IPS-20b (cell line): ENCODE measurements around the gene AFG1L.
"Not testable (repeated sequence)": the region's sequence is repeated elsewhere in the genome, so short reads cannot be mapped to it uniquely, and the experiment has no call there.

Experiments used
- H3K27ac ChIP-seq: one replicate; pipeline ENCODE4 v1.5.1; 2013; ENCODE audit warnings: low read length
- H3K27me3 ChIP-seq: 2 replicates; pipeline ENCODE4 v1.6.1; 2013; ENCODE audit warnings: mild to moderate bottlenecking, low read length, inconsistent platforms; ENCODE audit not compliant: insufficient read depth
- H3K36me3 ChIP-seq: 2 replicates; pipeline ENCODE4 v1.6.1; 2013; ENCODE audit warnings: low read depth, mild to moderate bottlenecking, inconsistent platforms, low read length, moderate library complexity; ENCODE audit not compliant: insufficient read depth
- H3K4me1 ChIP-seq: 2 replicates; pipeline ENCODE4 v1.6.1; 2013; ENCODE audit warnings: mild to moderate bottlenecking, control low read depth, inconsistent platforms, low read length, moderate library complexity; ENCODE audit not compliant: insufficient read depth
- H3K4me3 ChIP-seq: 2 replicates; pipeline ENCODE4 v1.5.1; 2013; ENCODE audit warnings: mild to moderate bottlenecking, low read length, inconsistent platforms
- H3K9ac ChIP-seq: 2 replicates; pipeline ENCODE4 v1.6.1; 2013; ENCODE audit warnings: low read depth, mild to moderate bottlenecking, inconsistent platforms, low read length, moderate library complexity
- H3K9me3 ChIP-seq: 2 replicates; pipeline ENCODE4 v1.6.1; 2013; ENCODE audit warnings: mild to moderate bottlenecking, low read depth, low read length, inconsistent platforms; ENCODE audit not compliant: insufficient read depth

AFG1L gene

DNA sequence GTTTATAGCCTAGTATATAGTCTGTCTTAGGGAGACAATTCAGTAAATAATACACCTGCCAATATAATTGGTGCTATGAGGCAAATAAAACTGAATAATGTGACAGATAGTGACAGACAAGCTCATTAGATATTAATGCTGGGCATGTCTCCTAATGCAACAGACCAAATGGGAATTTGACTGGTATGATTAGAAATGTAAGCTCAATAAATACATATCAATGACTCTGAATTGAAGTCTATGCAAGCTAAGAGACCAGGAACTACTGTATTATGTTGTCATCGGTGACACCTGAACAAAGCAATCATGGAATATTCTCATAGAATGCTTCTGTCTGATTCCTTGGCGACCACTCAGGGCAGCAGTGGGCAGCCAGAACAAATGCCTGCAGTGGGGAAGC, 31.5 kb upstream of the AFG1L start:
- no peak overlapping the region for H3K27ac ChIP-seq
- no peaks in the 10 kb centered on the region; the same call in 1 of the 2 replicates for H3K4me1 ChIP-seq
- H3K36me3 ChIP-seq: no peaks in the 10 kb centered on the region
- no peaks in the 10 kb centered on the region for H3K9me3 ChIP-seq
- no peak overlapping the region for H3K4me3 ChIP-seq
- H3K27me3 ChIP-seq: no peaks in the 10 kb centered on the region
- no peak overlapping the region for H3K9ac ChIP-seq

DNA sequence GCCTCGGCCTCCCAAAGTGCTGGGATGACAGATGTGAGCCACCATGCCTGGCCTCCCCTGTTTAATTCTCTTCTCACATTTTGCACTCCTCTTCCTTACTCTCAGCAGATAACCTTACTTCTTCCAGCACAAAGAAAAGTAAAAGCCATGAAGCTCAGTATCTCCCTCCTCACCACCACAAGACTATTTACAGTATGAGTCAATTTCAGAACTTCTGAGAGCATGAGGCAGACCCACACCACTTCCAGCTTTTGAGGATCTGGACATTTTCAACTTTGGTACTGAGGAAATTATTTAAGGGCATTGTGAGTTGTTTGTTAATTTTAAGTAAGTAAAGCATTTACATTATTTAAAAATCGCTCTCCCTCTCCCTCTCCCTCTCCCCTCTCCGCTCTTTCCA, 26.0 kb upstream of the AFG1L start:
- Histone ChIP-seq H3K27me3 (no peaks in the 10 kb centered on the region), H3K9me3 (no peaks in the 10 kb centered on the region), H3K36me3 (no peaks in the 10 kb centered on the region), H3K27ac (no peak overlapping the region), H3K4me3 (no peak overlapping the region), H3K9ac (no peak overlapping the region), H3K4me1 (no peaks in the 10 kb centered on the region)

DNA sequence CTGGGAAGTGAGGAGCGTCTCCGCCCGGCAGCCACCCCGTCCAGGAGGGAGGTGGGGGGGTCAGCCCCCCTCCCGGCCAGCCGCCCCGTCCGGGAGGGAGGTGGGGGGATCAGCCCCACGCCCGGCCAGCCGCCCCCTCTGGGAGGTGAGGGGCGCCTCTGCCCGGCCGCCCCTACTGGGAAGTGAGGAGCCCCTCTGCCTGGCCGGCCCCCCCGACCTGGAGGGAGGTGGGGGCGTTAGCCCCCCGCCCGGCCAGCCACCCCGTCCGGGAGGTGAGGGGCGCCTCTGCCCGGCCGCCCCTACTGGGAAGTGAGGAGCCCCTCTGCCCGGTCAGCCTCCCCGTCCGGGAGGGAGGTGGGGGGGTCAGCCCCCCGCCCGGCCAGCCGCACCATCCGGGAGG, 24.9 kb upstream of the AFG1L start:
- not testable (repeated sequence) for H3K4me3 ChIP-seq, H3K27ac ChIP-seq, H3K4me1 ChIP-seq, H3K9me3 ChIP-seq, H3K27me3 ChIP-seq, H3K9ac ChIP-seq, H3K36me3 ChIP-seq

DNA sequence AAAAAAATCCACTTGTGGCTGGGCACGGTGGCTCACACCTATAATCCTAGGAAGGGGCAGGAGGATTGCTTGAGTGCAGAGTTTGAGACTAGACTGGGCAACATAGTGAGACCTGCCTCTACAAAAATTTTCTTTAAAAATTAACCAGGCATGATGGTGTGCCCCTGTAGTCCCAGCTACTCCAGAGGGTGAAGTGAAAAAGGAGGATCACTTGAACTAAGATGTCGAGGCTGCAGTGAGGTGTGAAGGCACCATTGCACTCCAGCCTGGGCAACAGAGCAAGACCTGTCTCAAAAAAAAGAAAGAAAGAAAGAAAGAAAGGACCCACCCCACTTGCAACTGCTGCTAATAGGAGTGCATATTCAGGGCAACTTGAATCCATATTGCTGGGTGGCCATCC, 20.3 kb upstream of the AFG1L start:
- H3K36me3 ChIP-seq: no peaks in the 10 kb centered on the region
- H3K9ac ChIP-seq: no peak overlapping the region
- H3K9me3 ChIP-seq: no peaks in the 10 kb centered on the region
- H3K4me1 ChIP-seq: no peaks in the 10 kb centered on the region
- H3K4me3 ChIP-seq: no peak overlapping the region
- H3K27me3 ChIP-seq: no peaks in the 10 kb centered on the region
- no peak overlapping the region for H3K27ac ChIP-seq

DNA sequence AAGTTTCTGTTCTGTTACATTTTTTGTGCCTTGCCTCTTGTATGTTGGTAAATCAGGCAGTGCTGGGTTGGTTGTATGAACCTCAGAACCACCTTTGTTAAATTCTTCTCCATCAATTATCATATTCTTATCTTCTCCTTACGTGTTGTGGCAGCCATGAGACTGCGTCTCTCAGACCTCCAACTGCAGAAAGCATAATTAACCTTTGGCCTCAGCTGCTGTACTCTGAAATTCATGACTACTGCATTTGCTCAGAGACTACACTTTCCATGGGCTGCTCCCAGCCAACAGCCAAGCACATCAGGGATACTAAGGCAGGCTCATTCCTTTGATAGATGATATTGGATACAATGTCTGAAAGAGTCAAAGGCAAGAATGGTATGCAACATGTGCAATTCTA, 18.9 kb upstream of the AFG1L start:
- Histone ChIP-seq H3K9me3 (no peaks in the 10 kb centered on the region), H3K27me3 (no peaks in the 10 kb centered on the region), H3K27ac (no peak overlapping the region), H3K36me3 (no peaks in the 10 kb centered on the region), H3K4me3 (no peak overlapping the region), H3K9ac (no peak overlapping the region), H3K4me1 (peaks cover 9% of the 10 kb centered on the region; the same call in 1 of the 2 replicates)

DNA sequence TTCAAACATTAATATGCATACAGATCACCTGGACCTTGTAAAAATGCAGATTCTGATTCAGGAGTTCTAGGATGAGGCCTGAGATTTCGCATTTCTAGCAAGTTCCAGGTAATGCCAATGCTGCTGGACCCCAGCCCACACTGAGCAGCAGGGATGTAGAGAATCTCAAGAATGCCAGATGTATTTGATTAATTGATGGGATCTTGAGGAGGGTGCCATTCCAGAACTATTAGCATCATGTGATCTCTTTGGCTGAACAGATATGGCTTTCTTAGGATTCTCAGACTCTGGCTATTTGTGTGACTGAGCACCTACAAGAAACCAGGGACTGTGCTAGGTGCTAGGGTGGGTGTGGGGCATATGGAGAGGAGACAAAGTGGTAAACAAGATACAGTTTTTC, 17.6 kb upstream of the AFG1L start:
- no peaks in the 10 kb centered on the region for H3K9me3 ChIP-seq
- no peak overlapping the region for H3K9ac ChIP-seq
- no peaks in the 10 kb centered on the region for H3K27me3 ChIP-seq
- no peaks in the 10 kb centered on the region for H3K36me3 ChIP-seq
- H3K4me3 ChIP-seq: no peak overlapping the region
- H3K4me1 ChIP-seq: peaks cover 9% of the 10 kb centered on the region; the same call in 1 of the 2 replicates
- no peak overlapping the region for H3K27ac ChIP-seq

DNA sequence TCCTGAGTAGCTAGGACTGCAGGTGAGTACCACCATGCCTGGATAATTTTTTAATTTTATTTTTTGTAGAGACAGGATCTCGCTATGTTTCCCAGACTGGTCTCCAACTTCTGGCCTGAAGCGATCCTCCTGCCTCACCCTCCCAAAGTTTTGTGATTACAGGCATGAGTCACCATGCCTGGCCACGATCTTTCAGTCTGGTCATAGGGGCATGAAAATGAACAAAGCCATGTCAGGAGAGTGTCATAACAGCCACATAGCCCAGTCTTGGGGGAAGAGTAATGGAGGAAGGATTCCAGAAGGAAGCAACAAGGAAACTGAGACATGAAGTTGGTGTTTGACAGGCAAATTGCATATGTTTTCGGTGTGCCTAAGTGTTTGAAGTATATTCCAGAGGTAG, 17.0 kb upstream of the AFG1L start:
- Histone ChIP-seq H3K27ac (no peak overlapping the region), H3K36me3 (no peaks in the 10 kb centered on the region), H3K27me3 (no peaks in the 10 kb centered on the region), H3K9me3 (no peaks in the 10 kb centered on the region), H3K9ac (no peak overlapping the region), H3K4me3 (no peak overlapping the region), H3K4me1 (peaks cover 9% of the 10 kb centered on the region; the same call in 1 of the 2 replicates)

DNA sequence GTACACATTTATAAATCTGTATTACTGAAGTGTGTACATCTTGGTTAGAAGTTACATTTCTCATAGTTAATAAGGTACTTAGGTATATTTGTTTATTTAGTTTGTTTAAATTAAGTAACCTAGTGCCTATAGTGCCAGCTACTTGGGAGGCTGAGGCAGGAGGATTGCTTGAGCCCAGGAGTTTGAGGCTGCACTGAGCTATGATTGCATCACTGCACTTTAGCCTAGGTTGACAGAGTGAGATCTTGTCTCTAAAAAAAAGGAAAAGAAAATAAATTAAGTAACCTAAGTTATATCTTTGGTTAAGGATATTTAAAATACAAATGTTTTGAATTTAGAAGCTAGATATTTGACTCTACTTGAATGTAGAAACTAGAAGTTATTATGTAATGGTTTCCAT, 9.5 kb upstream of the AFG1L start:
- Histone ChIP-seq H3K27me3 (no peaks in the 10 kb centered on the region), H3K36me3 (no peaks in the 10 kb centered on the region), H3K4me1 (peaks cover 2% of the 10 kb centered on the region; the same call in 1 of the 2 replicates), H3K27ac (no peak overlapping the region), H3K9ac (no peak overlapping the region), H3K4me3 (no peak overlapping the region), H3K9me3 (no peaks in the 10 kb centered on the region)

DNA sequence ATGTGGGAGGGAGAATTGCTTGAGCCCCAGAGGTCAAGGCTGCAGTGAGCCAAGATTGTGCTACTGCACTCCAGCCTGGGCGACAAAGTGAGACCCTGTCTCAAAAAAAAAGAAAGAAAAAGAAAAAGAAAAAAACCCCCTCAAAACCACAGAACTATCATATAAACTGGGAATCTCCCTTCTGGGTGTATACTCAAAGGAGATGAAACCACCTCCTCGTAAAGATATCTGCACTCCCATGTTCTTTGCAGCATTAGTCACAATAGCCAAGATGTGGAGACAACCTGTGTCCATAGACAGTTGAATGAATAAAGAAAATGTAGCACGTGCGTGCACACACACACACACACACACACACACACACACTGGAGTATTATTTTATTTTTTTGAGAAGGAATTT, 8.5 kb upstream of the AFG1L start:
- Histone ChIP-seq H3K9ac (no peak overlapping the region), H3K9me3 (no peaks in the 10 kb centered on the region), H3K27ac (no peak overlapping the region), H3K4me1 (no peaks in the 10 kb centered on the region), H3K4me3 (no peak overlapping the region), H3K36me3 (no peaks in the 10 kb centered on the region), H3K27me3 (no peaks in the 10 kb centered on the region)

DNA sequence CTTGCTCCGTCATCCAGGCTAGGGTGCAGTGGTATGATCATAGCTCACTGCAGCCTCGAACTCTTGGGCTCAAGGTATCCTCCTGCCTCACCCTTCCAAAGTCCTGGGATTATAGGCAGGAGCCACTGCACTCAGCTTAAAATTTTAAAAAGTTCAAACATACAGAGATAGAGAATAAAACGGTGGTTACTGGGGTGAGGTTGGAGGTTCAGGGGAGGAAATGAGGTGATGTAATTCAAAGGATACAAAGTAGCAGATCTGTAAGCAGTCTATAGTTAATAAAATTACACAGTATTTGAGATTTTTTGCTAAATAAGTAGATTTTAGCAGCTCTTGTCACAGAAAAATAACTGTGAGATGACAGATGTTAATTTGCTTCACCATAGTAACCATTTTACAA, 7.5 kb upstream of the AFG1L start:
- H3K4me1 ChIP-seq: no peaks in the 10 kb centered on the region
- H3K9ac ChIP-seq: no peak overlapping the region
- H3K27me3 ChIP-seq: no peaks in the 10 kb centered on the region
- no peaks in the 10 kb centered on the region for H3K9me3 ChIP-seq
- H3K27ac ChIP-seq: no peak overlapping the region
- H3K4me3 ChIP-seq: no peak overlapping the region
- no peaks in the 10 kb centered on the region for H3K36me3 ChIP-seq

DNA sequence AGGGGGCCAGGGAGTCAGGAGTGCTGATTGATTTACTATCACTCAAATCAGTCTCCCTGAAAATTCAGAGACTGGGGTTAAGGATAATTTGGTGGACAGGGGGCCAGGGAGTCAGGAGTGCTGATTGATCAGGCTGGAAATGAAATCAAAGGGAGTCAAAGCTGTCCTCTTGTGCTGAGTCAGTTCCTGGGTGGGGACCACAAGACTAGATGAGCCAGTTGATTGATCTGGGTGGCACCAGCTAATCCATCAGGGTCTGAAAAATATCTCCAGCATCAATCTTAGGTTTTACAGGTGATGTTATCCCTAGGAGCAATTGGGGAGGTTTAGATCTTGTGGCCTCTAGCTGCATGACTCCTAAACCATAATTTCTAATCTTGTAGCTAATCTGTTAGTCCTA, 6.1 kb upstream of the AFG1L start:
- no peak overlapping the region for H3K4me3 ChIP-seq
- H3K9ac ChIP-seq: no peak overlapping the region
- no peaks in the 10 kb centered on the region for H3K9me3 ChIP-seq
- no peaks in the 10 kb centered on the region for H3K27me3 ChIP-seq
- no peak overlapping the region for H3K27ac ChIP-seq
- H3K36me3 ChIP-seq: no peaks in the 10 kb centered on the region
- H3K4me1 ChIP-seq: no peaks in the 10 kb centered on the region

DNA sequence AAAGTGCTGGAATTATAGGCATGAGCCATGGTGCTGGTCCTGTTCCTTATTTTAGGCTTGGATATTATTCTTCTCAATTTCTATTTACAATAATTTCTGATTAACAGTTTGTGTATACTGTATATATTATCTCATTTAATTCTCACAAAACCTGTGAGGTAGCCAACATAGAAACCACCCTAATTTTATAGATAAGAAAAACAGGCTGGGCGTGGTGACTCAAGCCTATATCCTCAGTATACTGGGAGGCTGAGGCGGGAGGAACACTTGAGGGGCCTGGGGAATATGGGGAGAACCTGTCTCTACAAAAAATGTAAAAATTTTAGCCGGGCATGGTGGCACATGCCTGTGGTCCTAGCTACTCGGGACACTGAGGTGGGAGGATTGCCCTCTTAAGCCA, 3.8 kb upstream of the AFG1L start:
- H3K27ac ChIP-seq: no peak overlapping the region
- H3K4me1 ChIP-seq: peaks cover 6% of the 10 kb centered on the region; the same call in 1 of the 2 replicates
- H3K9me3 ChIP-seq: no peaks in the 10 kb centered on the region
- H3K4me3 ChIP-seq: no peak overlapping the region
- no peaks in the 10 kb centered on the region for H3K36me3 ChIP-seq
- no peaks in the 10 kb centered on the region for H3K27me3 ChIP-seq
- H3K9ac ChIP-seq: no peak overlapping the region

DNA sequence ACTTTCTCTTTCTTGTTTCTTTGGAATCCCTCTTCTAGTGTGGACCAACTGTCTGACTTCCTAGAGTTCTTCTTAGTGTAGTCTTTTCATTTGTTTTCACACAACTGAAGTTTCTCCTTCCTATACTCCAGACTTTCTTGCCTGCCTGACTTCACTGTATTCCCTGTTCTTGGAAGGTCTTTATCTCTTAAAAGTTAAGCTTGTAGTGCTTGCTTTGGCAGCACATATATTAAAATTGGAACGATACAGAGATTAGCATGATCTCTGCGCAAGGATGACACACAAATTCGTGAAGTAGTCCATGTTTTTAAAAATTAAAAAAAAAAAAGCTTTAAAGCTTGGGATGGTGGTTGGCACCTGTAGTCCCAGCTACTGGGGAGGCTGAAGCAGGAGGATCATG, 2.3 kb upstream of the AFG1L start:
- H3K4me3 ChIP-seq, H3K9ac ChIP-seq, H3K4me1 ChIP-seq, H3K36me3 ChIP-seq, H3K27ac ChIP-seq, H3K9me3 ChIP-seq, H3K27me3 ChIP-seq: not testable (repeated sequence)
